ENCODE results near the gene PTPN1. TPM values are rescaled to one million over a fixed set of nuclear protein-coding genes. Genes with fewer than 3 reads are reported as not detected.

PTPN1 gene
- total and polyA plus RNA-seq, 10 of the 15 experiments (the other 5 are each of a cell fraction or from before 2014, with no cell fraction given) = 15.9 to 74.7 (median 43.9) TPM

DNA sequence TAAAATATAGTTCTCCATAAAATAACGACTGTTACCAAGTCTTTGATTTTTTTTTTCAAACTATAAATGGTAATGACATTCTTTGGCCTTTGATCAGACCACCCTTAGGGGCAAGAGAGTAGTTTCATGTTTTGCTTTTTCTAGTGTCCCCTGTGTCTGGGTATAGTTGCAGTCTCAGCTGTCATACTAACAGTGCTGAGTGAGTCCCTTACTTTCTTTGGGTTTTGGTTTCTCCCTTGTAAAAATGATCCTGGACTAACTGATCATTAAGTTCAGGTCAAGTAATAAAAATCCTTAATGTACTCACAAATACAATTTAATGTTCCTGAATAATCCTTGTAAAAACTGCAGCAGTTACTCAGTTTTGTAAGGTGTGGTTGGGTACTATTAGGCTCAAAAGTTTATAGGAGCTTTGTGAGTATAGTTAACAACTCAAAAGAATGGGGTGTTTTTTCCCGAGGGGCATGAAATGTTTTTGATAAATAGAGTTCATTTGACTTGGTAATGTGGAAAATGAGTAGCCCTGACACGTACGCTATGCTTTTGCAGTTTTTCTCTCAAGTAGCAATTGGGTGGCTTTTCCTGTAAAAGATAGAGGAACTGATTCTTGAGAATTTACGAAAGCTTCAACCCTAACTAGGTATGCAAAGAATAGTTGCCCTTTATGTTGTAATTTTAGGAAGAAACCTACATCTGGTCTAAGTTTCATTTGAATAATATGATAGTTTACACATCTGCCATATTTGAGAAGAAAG is 6.2 kb downstream of the PTPN1 start (continued):
- TF ChIP-seq, protein P1, sequence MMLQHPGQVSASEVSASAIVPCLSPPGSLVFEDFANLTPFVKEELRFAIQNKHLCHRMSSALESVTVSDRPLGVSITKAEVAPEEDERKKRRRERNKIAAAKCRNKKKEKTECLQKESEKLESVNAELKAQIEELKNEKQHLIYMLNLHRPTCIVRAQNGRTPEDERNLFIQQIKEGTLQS (IDR thresholded peaks at IDR 0.05; ENCODE audit: borderline replicate concordance, extremely low read depth, low read depth, low read length) = no peak
- TF ChIP-seq BCL11A (IDR thresholded peaks at IDR 0.05; ENCODE audit: low read depth, low read length) = 0 out of 2 replicates have a peak, but pooled peaks have one; percentile 49
- TF ChIP-seq BMI1 (IDR thresholded peaks at IDR 0.05; ENCODE audit: borderline replicate concordance) = peak; percentile 52; the same call in 1 of the 2 replicates
- TF ChIP-seq, protein P2, sequence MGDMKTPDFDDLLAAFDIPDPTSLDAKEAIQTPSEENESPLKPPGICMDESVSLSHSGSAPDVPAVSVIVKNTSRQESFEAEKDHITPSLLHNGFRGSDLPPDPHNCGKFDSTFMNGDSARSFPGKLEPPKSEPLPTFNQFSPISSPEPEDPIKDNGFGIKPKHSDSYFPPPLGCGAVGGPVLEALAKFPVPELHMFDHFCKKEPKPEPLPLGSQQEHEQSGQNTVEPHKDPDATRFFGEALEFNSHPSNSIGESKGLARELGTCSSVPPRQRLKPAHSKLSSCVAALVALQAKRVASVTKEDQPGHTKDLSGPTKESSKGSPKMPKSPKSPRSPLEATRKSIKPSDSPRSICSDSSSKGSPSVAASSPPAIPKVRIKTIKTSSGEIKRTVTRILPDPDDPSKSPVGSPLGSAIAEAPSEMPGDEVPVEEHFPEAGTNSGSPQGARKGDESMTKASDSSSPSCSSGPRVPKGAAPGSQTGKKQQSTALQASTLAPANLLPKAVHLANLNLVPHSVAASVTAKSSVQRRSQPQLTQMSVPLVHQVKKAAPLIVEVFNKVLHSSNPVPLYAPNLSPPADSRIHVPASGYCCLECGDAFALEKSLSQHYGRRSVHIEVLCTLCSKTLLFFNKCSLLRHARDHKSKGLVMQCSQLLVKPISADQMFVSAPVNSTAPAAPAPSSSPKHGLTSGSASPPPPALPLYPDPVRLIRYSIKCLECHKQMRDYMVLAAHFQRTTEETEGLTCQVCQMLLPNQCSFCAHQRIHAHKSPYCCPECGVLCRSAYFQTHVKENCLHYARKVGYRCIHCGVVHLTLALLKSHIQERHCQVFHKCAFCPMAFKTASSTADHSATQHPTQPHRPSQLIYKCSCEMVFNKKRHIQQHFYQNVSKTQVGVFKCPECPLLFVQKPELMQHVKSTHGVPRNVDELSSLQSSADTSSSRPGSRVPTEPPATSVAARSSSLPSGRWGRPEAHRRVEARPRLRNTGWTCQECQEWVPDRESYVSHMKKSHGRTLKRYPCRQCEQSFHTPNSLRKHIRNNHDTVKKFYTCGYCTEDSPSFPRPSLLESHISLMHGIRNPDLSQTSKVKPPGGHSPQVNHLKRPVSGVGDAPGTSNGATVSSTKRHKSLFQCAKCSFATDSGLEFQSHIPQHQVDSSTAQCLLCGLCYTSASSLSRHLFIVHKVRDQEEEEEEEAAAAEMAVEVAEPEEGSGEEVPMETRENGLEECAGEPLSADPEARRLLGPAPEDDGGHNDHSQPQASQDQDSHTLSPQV (IDR thresholded peaks at IDR 0.05) = peak; percentile 89
- no peak for TF ChIP-seq HCFC1 (IDR thresholded peaks at IDR 0.05; ENCODE audit: low read length)
- no peak for TF ChIP-seq ESRRA (IDR thresholded peaks at IDR 0.05; ENCODE audit: low read length)
- TF ChIP-seq NR2F1 (conservative IDR thresholded peaks at IDR 0.05) = no peak
- TF ChIP-seq EP300 (IDR thresholded peaks at IDR 0.05; ENCODE audit: borderline replicate concordance in 1 of 2, control insufficient read depth in 1 of 2, low read depth in 2 of 2, low read length in 2 of 2) = peak; percentile 95 to 98
- TF ChIP-seq, protein P3, sequence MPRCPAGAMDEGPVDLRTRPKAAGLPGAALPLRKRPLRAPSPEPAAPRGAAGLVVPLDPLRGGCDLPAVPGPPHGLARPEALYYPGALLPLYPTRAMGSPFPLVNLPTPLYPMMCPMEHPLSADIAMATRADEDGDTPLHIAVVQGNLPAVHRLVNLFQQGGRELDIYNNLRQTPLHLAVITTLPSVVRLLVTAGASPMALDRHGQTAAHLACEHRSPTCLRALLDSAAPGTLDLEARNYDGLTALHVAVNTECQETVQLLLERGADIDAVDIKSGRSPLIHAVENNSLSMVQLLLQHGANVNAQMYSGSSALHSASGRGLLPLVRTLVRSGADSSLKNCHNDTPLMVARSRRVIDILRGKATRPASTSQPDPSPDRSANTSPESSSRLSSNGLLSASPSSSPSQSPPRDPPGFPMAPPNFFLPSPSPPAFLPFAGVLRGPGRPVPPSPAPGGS (IDR thresholded peaks at IDR 0.05; ENCODE audit: borderline replicate concordance, insufficient read depth, low read depth, low read length, poor library complexity, severe bottlenecking) = no peak
- TF ChIP-seq, protein P4, sequence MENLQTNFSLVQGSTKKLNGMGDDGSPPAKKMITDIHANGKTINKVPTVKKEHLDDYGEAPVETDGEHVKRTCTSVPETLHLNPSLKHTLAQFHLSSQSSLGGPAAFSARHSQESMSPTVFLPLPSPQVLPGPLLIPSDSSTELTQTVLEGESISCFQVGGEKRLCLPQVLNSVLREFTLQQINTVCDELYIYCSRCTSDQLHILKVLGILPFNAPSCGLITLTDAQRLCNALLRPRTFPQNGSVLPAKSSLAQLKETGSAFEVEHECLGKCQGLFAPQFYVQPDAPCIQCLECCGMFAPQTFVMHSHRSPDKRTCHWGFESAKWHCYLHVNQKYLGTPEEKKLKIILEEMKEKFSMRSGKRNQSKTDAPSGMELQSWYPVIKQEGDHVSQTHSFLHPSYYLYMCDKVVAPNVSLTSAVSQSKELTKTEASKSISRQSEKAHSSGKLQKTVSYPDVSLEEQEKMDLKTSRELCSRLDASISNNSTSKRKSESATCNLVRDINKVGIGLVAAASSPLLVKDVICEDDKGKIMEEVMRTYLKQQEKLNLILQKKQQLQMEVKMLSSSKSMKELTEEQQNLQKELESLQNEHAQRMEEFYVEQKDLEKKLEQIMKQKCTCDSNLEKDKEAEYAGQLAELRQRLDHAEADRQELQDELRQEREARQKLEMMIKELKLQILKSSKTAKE (IDR thresholded peaks at IDR 0.05; ENCODE audit: low read depth, poor library complexity, severe bottlenecking) = peak; percentile 63
- TF ChIP-seq ETV6 (conservative IDR thresholded peaks at IDR 0.05 in 1 of 2, IDR thresholded peaks at IDR 0.05 in 1 of 2; ENCODE audit: borderline replicate concordance in 1 of 2, low read depth in 1 of 2) = peak in 1 of 2 experiments; percentile 55; a peak in 1 of 4 replicates
- TF ChIP-seq, protein P5, sequence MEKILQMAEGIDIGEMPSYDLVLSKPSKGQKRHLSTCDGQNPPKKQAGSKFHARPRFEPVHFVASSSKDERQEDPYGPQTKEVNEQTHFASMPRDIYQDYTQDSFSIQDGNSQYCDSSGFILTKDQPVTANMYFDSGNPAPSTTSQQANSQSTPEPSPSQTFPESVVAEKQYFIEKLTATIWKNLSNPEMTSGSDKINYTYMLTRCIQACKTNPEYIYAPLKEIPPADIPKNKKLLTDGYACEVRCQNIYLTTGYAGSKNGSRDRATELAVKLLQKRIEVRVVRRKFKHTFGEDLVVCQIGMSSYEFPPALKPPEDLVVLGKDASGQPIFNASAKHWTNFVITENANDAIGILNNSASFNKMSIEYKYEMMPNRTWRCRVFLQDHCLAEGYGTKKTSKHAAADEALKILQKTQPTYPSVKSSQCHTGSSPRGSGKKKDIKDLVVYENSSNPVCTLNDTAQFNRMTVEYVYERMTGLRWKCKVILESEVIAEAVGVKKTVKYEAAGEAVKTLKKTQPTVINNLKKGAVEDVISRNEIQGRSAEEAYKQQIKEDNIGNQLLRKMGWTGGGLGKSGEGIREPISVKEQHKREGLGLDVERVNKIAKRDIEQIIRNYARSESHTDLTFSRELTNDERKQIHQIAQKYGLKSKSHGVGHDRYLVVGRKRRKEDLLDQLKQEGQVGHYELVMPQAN (conservative IDR thresholded peaks at IDR 0.05) = 0 out of 2 replicates have a peak, but pooled peaks have one; percentile 28
- no peak for TF ChIP-seq FOS (IDR thresholded peaks at IDR 0.05; ENCODE audit: borderline replicate concordance, extremely low read depth, insufficient read length)
- peak; percentile 59; the same call in 1 of the 2 replicates for TF ChIP-seq CREB1 (IDR thresholded peaks at IDR 0.05; ENCODE audit: low read depth)
- TF ChIP-seq TAF1 (IDR thresholded peaks at IDR 0.05; ENCODE audit: borderline replicate concordance, low read depth, low read length) = no peak
- peak; percentile 69 for TF ChIP-seq RUNX3 (IDR thresholded peaks at IDR 0.05; ENCODE audit: low read length)
- peak; percentile 97 for TF ChIP-seq STAT3 (IDR thresholded peaks at IDR 0.05; ENCODE audit: low read depth, low read length)
- TF ChIP-seq RBBP5 (conservative IDR thresholded peaks at IDR 0.05) = no peak
- TF ChIP-seq CHD4 (IDR thresholded peaks at IDR 0.05) = no peak

Data from GM12878 (cell line).